GM23338 (cell line): ENCODE data around the gene ZNF544. TPM values are rescaled to one million over a fixed set of nuclear protein-coding genes. Genes with fewer than 3 reads are reported as not detected.

Source experiments
- ATAC-seq: fragments of 200-7000 bp; cut with Tn5 transposase; 3 replicates; pipeline ENCODE4 v1.9.1; 2020
- DNase-seq: peaks from one replicate; pipeline ENCODE4 v3.0.0-alpha.2; 2015; ENCODE audit warnings: low spot score
- H2AFZ ChIP-seq: fragments of 200-600 bp; sonication (generic); 2 replicates; pipeline ENCODE4 v1.8.0; 2016; ENCODE audit warnings: antibody characterized with exemption, mild to moderate bottlenecking, moderate library complexity
- H3F3A ChIP-seq: fragments of 200-600 bp; sonication (generic); replicated peaks from 2 replicates; pipeline ENCODE4 v1.8.0; 2017; ENCODE audit warnings: antibody characterized with exemption, mixed run types, low read depth
- H3K27ac ChIP-seq: fragments of 200-600 bp; sonication (generic); 2 replicates; pipeline ENCODE4 v1.6.1; 2016; ENCODE audit warnings: low read depth
- H3K27me3 ChIP-seq: fragments of 200-600 bp; sonication (generic); 2 replicates; pipeline ENCODE4 v1.8.0; 2016; ENCODE audit warnings: mild to moderate bottlenecking, mixed run types, moderate library complexity; ENCODE audit not compliant: insufficient read depth
- H3K36me3 ChIP-seq: fragments of 200-600 bp; sonication (generic); 2 replicates; pipeline ENCODE4 v1.8.0; 2016; ENCODE audit warnings: mild to moderate bottlenecking; ENCODE audit not compliant: insufficient read depth
- H3K4me1 ChIP-seq: fragments of 200-600 bp; sonication (generic); 2 replicates; pipeline ENCODE4 v1.8.0; 2016; ENCODE audit warnings: mild to moderate bottlenecking, moderate library complexity; ENCODE audit not compliant: insufficient read depth
- H3K4me2 ChIP-seq: fragments of 200-600 bp; sonication (generic); 2 replicates; pipeline ENCODE4 v1.7.1; 2017; ENCODE audit warnings: mixed run types
- H3K4me3 ChIP-seq: fragments of 200-600 bp; sonication (generic); 2 replicates; pipeline ENCODE4 v1.6.1; 2016; ENCODE audit warnings: mixed run types
- H3K79me2 ChIP-seq: fragments of 200-600 bp; sonication (generic); replicated peaks from 2 replicates; pipeline ENCODE4 v1.8.0; 2017; ENCODE audit warnings: mild to moderate bottlenecking; ENCODE audit not compliant: insufficient read depth
- H3K9me2 ChIP-seq: fragments of 200-600 bp; sonication (generic); 2 replicates; pipeline ENCODE4 v1.8.0; 2017; ENCODE audit not compliant: insufficient read depth
- H4K20me1 ChIP-seq: fragments of 200-600 bp; sonication (generic); replicated peaks from 2 replicates; pipeline ENCODE4 v1.8.0; 2017; ENCODE audit warnings: mild to moderate bottlenecking; ENCODE audit not compliant: insufficient read depth
- H3K27ac Mint-ChIP-seq: 2 replicates; pipeline ENCODE4 v1.8.0; 2020; ENCODE audit warnings: inconsistent platforms, mild to moderate bottlenecking, moderate library complexity, mixed read lengths
- H3K27me3 Mint-ChIP-seq: 3 replicates; pipeline ENCODE4 v1.8.0; 2022; ENCODE audit warnings: low read depth, mild to moderate bottlenecking, moderate library complexity, mixed read lengths, inconsistent platforms; ENCODE audit not compliant: insufficient read depth, poor library complexity
- H3K36me3 Mint-ChIP-seq: 3 replicates; pipeline ENCODE4 v1.8.0; 2021; ENCODE audit warnings: low read depth, mild to moderate bottlenecking, inconsistent platforms, moderate library complexity, mixed read lengths
- H3K4me1 Mint-ChIP-seq: 3 replicates; pipeline ENCODE4 v1.8.0; 2020; ENCODE audit warnings: mild to moderate bottlenecking, inconsistent platforms, mixed read lengths
- H3K4me3 Mint-ChIP-seq: 3 replicates; pipeline ENCODE4 v1.8.0; 2021; ENCODE audit warnings: moderate library complexity, mild to moderate bottlenecking, inconsistent platforms, mixed read lengths
- H3K9me3 Mint-ChIP-seq: 3 replicates; pipeline ENCODE4 v1.8.0; 2020; ENCODE audit warnings: moderate library complexity, mild to moderate bottlenecking, inconsistent platforms, mixed read lengths
- CREB1 ChIP-seq: fragments of 250-450 bp; sonication (Bioruptor Pico); IDR thresholded peaks from 2 replicates; pipeline ENCODE4 v1.5.0; 2020; ENCODE audit warnings: low read depth, mild to moderate bottlenecking, moderate library complexity
- EZH2 ChIP-seq: fragments of 200-600 bp; sonication (generic); IDR thresholded peaks from one replicate; pipeline ENCODE4 v1.8.0; 2017; ENCODE audit warnings: antibody characterized with exemption, mild to moderate bottlenecking, low read depth; ENCODE audit not compliant: unreplicated experiment
- EZH2phosphoT487 ChIP-seq: fragments of 200-600 bp; sonication (generic); IDR thresholded peaks from one replicate; pipeline ENCODE4 v1.8.1; 2018; ENCODE audit warnings: antibody characterized with exemption; ENCODE audit not compliant: unreplicated experiment
- JUNB ChIP-seq: IDR thresholded peaks from one replicate; pipeline ENCODE4 v1.6.1; 2016; ENCODE audit warnings: antibody characterized with exemption; ENCODE audit not compliant: unreplicated experiment
- NANOG ChIP-seq: IDR thresholded peaks from 2 replicates; pipeline ENCODE4 v1.6.1; 2016; ENCODE audit warnings: antibody characterized with exemption, borderline replicate concordance
- POLR2AphosphoS5 ChIP-seq: IDR thresholded peaks from 2 replicates; pipeline ENCODE4 v1.6.1; 2016; ENCODE audit warnings: antibody characterized with exemption, low read depth
- STAT1 ChIP-seq: IDR thresholded peaks from one replicate; pipeline ENCODE4 v1.6.1; 2016; ENCODE audit warnings: antibody characterized with exemption; ENCODE audit not compliant: unreplicated experiment
- ZNF114 ChIP-seq: fragments of 250-450 bp; sonication (Bioruptor Pico); IDR thresholded peaks from 2 replicates; pipeline ENCODE4 v1.5.0; 2020; ENCODE audit warnings: mild to moderate bottlenecking, moderate library complexity
- ZNF331 ChIP-seq: fragments of 250-450 bp; sonication (Bioruptor Pico); IDR thresholded peaks from 2 replicates; pipeline ENCODE4 v1.5.0; 2020; ENCODE audit warnings: low read depth, mild to moderate bottlenecking, moderate library complexity
- ZNF462 ChIP-seq: fragments of 250-450 bp; sonication (Bioruptor Pico); IDR thresholded peaks from 2 replicates; pipeline ENCODE4 v1.5.0; 2020; ENCODE audit warnings: mild to moderate bottlenecking, moderate library complexity
- polyA plus RNA-seq: library from polyadenylated mRNA; unstranded; fragments of >200 nt; fragmentation: Nextera tagmentation; extraction: Ambion mirVana; gene quantifications from 2 replicates; pipeline ENCODE4 v1.2.1, GENCODE V29; 2016
- total RNA-seq: library from RNA; depleted of rRNA; stranded (reverse); fragments of >200 nt; shearing (Covaris generic); gene quantifications from 2 replicates; pipeline ENCODE4 v1.2.3, GENCODE V29; 2014
- TF ChIP-seq, protein P1 (sequence below): IDR thresholded peaks from 2 replicates; pipeline ENCODE4 v1.6.1; 2016; ENCODE audit warnings: antibody characterized with exemption

ZNF544 gene
- total and polyA plus RNA-seq, 2 experiments from 2014 or later, result 29.4 to 93.9 TPM

DNA sequence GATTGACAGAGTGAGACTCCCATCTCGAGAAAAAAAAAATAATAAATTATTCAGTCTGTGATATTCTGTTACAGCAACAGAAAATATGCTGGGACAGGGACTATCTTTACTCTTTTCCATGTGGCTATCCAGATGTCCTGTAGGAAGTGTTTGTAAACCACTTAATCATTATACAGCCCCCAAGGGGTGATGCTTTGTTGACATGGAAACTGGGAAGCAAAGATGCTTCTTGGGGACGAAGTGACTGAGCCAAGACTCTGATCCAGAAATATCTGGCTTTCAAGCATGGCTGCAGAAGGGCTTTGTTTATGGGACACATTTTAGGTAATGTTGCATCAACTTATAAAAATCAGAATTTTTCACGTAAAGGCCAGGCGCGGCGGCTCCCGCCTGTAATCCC is 55.5 kb downstream of the ZNF544 start:
- H3K36me3 ChIP-seq, result peaks cover 32% of the 10 kb centered on the region; the same call in 1 of the 2 replicates
- H3K9me3 Mint-ChIP-seq, result no peaks in the 10 kb centered on the region
- peaks cover 18% of the 10 kb centered on the region for H3K4me1 ChIP-seq
- DNase-seq (no peak), ATAC-seq (no peak)
- peaks cover 4% of the 10 kb centered on the region for H3K27me3 Mint-ChIP-seq
- TF ChIP-seq ZNF331 (CRISPR knock-in tag), result no peak
- TF ChIP-seq CREB1, result no peak
- no peak for TF ChIP-seq JUNB
- no peak for TF ChIP-seq EZH2phosphoT487
- no peak for TF ChIP-seq ZNF462 (CRISPR knock-in tag)
- TF ChIP-seq ZNF114 (CRISPR knock-in tag), result no peak
- TF ChIP-seq NANOG, result no peak
- no peak for TF ChIP-seq POLR2AphosphoS5
- TF ChIP-seq STAT1, result no peak
- TF ChIP-seq, protein P1, sequence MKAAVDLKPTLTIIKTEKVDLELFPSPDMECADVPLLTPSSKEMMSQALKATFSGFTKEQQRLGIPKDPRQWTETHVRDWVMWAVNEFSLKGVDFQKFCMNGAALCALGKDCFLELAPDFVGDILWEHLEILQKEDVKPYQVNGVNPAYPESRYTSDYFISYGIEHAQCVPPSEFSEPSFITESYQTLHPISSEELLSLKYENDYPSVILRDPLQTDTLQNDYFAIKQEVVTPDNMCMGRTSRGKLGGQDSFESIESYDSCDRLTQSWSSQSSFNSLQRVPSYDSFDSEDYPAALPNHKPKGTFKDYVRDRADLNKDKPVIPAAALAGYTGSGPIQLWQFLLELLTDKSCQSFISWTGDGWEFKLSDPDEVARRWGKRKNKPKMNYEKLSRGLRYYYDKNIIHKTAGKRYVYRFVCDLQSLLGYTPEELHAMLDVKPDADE, result no peak
- no peak for TF ChIP-seq EZH2
- H3K9me2 ChIP-seq, result no peaks in the 10 kb centered on the region
- peaks cover 18% of the 10 kb centered on the region for H3K4me1 Mint-ChIP-seq
- H4K20me1 ChIP-seq, result peaks cover 53% of the 10 kb centered on the region
- H3K79me2 ChIP-seq, result peaks cover 69% of the 10 kb centered on the region
- no peak overlapping the region for H2AFZ ChIP-seq
- H3K27ac ChIP-seq, result no peak overlapping the region
- H3K36me3 Mint-ChIP-seq, result peaks cover 73% of the 10 kb centered on the region
- H3K27ac Mint-ChIP-seq, result no peak overlapping the region
- no peaks in the 10 kb centered on the region for H3F3A ChIP-seq
- H3K4me3 ChIP-seq, result no peak overlapping the region
- H3K4me2 ChIP-seq, result no peak overlapping the region
- no peak overlapping the region for H3K4me3 Mint-ChIP-seq
- H3K27me3 ChIP-seq, result no peaks in the 10 kb centered on the region
